HG02623 (cell line): Measurements from ENCODE around the gene POLR3F.
"Not testable (repeated sequence)": the region's sequence is repeated elsewhere in the genome, so short reads cannot be mapped to it uniquely, and the experiment has no call there.

Experiments used
- ATAC-seq: cut with Tn5 transposase; IDR thresholded peaks from one replicate; pipeline ENCODE4 v1.9.1; 2021; ENCODE audit warnings: moderate library complexity; ENCODE audit not compliant: unreplicated experiment

Gene POLR3F

GRCh38 chr20:18466894-18467730 lies at the start of gene POLR3F, which contains the start of gene DZANK1:
POLR3F (plus strand) TSS chr20:18467390; CDS start chr20:18467507, 117 bp downstream.
DZANK1 (minus strand) TSS chr20:18467030; CDS start chr20:18465358, 1,672 bp downstream.
- peak; percentile 97 for ATAC-seq

GRCh38 chr20:18421608-18422007 lies 45.6 kb upstream of the POLR3F start:
- ATAC-seq: no peak

- no peak for ATAC-seq
Measured at GRCh38 chr20:18427214-18427613, 40.0 kb upstream of the POLR3F start.

- no peak for ATAC-seq
Measured at GRCh38 chr20:18428490-18429173, 38.6 kb upstream of the POLR3F start.

- no peak for ATAC-seq
Measured at GRCh38 chr20:18430172-18430826, 36.9 kb upstream of the POLR3F start.

- ATAC-seq: no peak
Measured at GRCh38 chr20:18431206-18431605, 36.0 kb upstream of the POLR3F start.

- no peak for ATAC-seq
Measured at GRCh38 chr20:18436847-18437246, 30.3 kb upstream of the POLR3F start.

GRCh38 chr20:18440403-18440802 lies 26.8 kb upstream of the POLR3F start:
- ATAC-seq: no peak

GRCh38 chr20:18443886-18444285 lies 23.3 kb upstream of the POLR3F start:
- ATAC-seq: no peak

GRCh38 chr20:18456600-18456999 lies 10.6 kb upstream of the POLR3F start:
- ATAC-seq: no peak

GRCh38 chr20:18465536-18466200 lies 1.5 kb upstream of the POLR3F start:
- no peak for ATAC-seq

GRCh38 chr20:18466574-18466893 lies 656 bp upstream of the POLR3F start:
- ATAC-seq: peak; percentile 14

- no peak for ATAC-seq
Measured at GRCh38 chr20:18477218-18477617, 10.0 kb downstream of the POLR3F start.

GRCh38 chr20:18477821-18478220 lies 10.6 kb downstream of the POLR3F start:
- ATAC-seq: no peak

- no peak for ATAC-seq
Measured at GRCh38 chr20:18481596-18481995, 14.4 kb downstream of the POLR3F start.

- ATAC-seq: no peak
Measured at GRCh38 chr20:18488301-18488700, 21.1 kb downstream of the POLR3F start.

- ATAC-seq: no peak
Measured at GRCh38 chr20:18496042-18496441, 28.9 kb downstream of the POLR3F start.

- ATAC-seq: peak; percentile 93
Measured at GRCh38 chr20:18496740-18497592, 29.8 kb downstream of the POLR3F start, which contains the start of gene RBBP9. RBBP9 (minus strand) TSS chr20:18497225; CDS start chr20:18497167, 58 bp downstream.

- ATAC-seq: no peak
Measured at GRCh38 chr20:18497603-18498002, 30.4 kb downstream of the POLR3F start.

GRCh38 chr20:18501672-18502071 lies 34.5 kb downstream of the POLR3F start:
- not testable (repeated sequence) for ATAC-seq
